Testis (tissue), 3 donors: ENCODE measurements around the gene RNF149. TPM values are rescaled to one million over a fixed set of nuclear protein-coding genes. Genes with fewer than 3 reads are reported as not detected.
A peak's percentile ranks its signal among the peaks of the same experiment; 100 is the strongest.
"Not testable (repeated sequence)": the region's sequence is repeated elsewhere in the genome, so short reads cannot be mapped to it uniquely, and the experiment has no call there.

Source experiments
- DNase-seq: peaks from one replicate; pipeline ENCODE4 v3.0.0-alpha.2; 2019
- H3K27ac ChIP-seq, 2 donors: fragments of 200-600 bp; sonication (generic); one replicate each; pipeline ENCODE4 v1.5.1; 2019
- H3K27me3 ChIP-seq: fragments of 200-600 bp; sonication (generic); one replicate; pipeline ENCODE4 v1.5.1; 2019
- H3K36me3 ChIP-seq: fragments of 200-600 bp; sonication (generic); one replicate; pipeline ENCODE4 v1.5.1; 2017; ENCODE audit warnings: low read depth; ENCODE audit errors: missing control alignments
- H3K4me1 ChIP-seq: fragments of 200-600 bp; sonication (generic); one replicate; pipeline ENCODE4 v1.5.1; 2019
- H3K4me3 ChIP-seq, 2 donors: fragments of 200-600 bp; sonication (generic); one replicate each; pipeline ENCODE4 v1.5.1; 2017 to 2019
- H3K9me3 ChIP-seq: fragments of 200-600 bp; sonication (generic); one replicate; pipeline ENCODE4 v1.5.1; 2017
- POLR2A ChIP-seq: fragments of 450-650 bp; IDR thresholded peaks from one replicate; pipeline ENCODE4 v1.6.1; 2017; ENCODE audit warnings: antibody characterized with exemption, mild to moderate bottlenecking, moderate library complexity
- WGBS, 2 donors: methylation state at CpG; one replicate each; pipeline ENCODE4 v1.1.5; 2018; 5-methylcytosine and 5-hydroxymethylcytosine counted together
- intact Hi-C: fragments of 100-400 bp; cut with DNase I; formaldehyde crosslinking; loops from one replicate; pipeline ENCODE4 v1.15.1; 2023; ENCODE audit warnings: low total_unique reads
- polyA plus RNA-seq: library from polyadenylated mRNA; stranded (reverse); fragments of 350-450 nt; fragmentation: Illumina TruSeq; extraction: RNeasy Lipid Tissue Mini Kit (QIAGEN cat#74804); gene quantifications from one replicate; pipeline ENCODE4 v1.2.3, GENCODE V29; 2014; ENCODE audit warnings: low read depth, low replicate concordance; ENCODE audit not compliant: insufficient read depth
- total RNA-seq, 2 donors: library from RNA; depleted of rRNA; stranded (reverse); fragments of >200 nt; gene quantifications; one replicate each; pipeline ENCODE4 v1.2.3, GENCODE V29; 2016
- TF ChIP-seq, protein P1 (sequence below), 3 experiments: fragments of 450-650 bp in 2 of 3; fragments of 200-600 bp in 1 of 3; sonication (generic) in 1 of 3; IDR thresholded peaks; one replicate each; pipeline ENCODE4 v1.5.1; 2016 to 2019; ENCODE audit warnings: antibody characterized with exemption in 3 of 3, mild to moderate bottlenecking in 2 of 3, moderate library complexity in 1 of 3

RNF149 gene
- total and polyA plus RNA-seq, 3 donors from 2014 or later = 58.0 to 107 (median 95.0) TPM

DNA sequence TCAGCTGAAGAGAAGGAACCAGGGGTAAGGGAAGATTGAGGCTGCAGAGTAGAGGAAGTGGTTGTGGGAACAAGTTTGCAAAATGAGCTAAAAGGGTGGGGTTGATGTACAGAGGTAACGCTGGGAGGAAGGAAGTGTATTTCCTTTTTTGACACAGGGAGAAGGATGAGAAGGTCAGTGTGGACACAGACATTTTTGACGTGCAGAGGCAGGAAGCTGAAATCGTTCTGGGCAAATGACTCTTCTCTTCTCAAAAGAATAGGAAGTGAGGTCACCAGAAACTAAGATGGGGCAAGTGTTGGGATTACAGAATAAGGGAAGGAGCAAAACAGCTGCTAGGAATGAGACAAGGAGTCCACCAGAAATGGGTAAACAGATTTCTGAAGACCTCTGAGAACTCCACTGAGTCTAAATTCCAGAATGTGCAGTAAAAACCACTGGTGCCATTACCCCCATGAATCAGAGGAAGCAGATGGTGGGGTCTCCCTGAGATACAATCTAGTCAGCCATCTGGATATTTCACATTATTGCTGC is 20.0 kb upstream of the RNF149 start:
- Histone ChIP-seq H3K27ac (no peak overlapping the region), H3K36me3 (no peaks in the 10 kb centered on the region), H3K27me3 (no peaks in the 10 kb centered on the region), H3K4me1 (peaks cover 3% of the 10 kb centered on the region), H3K9me3 (no peaks in the 10 kb centered on the region), H3K4me3 (no peak overlapping the region)
- TF ChIP-seq, protein P1, sequence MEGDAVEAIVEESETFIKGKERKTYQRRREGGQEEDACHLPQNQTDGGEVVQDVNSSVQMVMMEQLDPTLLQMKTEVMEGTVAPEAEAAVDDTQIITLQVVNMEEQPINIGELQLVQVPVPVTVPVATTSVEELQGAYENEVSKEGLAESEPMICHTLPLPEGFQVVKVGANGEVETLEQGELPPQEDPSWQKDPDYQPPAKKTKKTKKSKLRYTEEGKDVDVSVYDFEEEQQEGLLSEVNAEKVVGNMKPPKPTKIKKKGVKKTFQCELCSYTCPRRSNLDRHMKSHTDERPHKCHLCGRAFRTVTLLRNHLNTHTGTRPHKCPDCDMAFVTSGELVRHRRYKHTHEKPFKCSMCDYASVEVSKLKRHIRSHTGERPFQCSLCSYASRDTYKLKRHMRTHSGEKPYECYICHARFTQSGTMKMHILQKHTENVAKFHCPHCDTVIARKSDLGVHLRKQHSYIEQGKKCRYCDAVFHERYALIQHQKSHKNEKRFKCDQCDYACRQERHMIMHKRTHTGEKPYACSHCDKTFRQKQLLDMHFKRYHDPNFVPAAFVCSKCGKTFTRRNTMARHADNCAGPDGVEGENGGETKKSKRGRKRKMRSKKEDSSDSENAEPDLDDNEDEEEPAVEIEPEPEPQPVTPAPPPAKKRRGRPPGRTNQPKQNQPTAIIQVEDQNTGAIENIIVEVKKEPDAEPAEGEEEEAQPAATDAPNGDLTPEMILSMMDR (IDR thresholded peaks at IDR 0.05) = no peak
- no peak for TF ChIP-seq POLR2A
- no peak for DNase-seq
- 55 to 67% methylated on average over 3 of the region's 3 CpGs for WGBS, 2 donors
- intact Hi-C loops = no loop called here

DNA sequence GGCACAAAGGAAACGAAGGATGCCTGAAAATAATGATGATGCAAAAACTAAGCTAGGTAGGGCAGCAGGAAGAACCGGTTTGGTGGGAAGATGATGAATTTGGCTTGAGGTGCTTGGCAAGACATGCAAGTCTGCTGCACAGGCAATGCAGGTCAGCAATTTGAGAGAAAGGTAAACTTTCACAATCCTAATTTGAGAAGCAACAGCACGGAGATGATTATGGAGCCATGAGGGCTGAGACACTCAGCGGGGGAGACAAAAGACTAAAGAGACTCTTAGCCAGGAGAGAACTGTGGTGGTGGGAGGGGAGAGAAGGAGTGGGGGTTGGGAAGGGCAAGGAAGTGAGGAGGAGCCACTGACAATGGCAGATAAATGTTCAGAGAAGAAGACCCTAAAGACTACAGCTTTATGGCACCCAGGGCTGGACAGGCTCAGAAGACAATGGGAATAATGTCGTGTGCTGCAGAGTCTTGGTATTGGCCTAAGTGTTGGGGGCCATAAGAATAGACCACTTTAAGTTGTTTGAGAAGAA is 19.4 kb upstream of the RNF149 start:
- H3K4me3 ChIP-seq = no peak overlapping the region
- DNase-seq = no peak
- H3K36me3 ChIP-seq = no peaks in the 10 kb centered on the region
- WGBS, 2 donors = 70 to 73% methylated on average over 5 of the region's 5 CpGs
- H3K4me1 ChIP-seq = peaks cover 3% of the 10 kb centered on the region
- H3K27ac ChIP-seq = peak overlapping the region in 1 of 2 donors; percentile 4
- TF ChIP-seq POLR2A = no peak
- TF ChIP-seq, protein P1 (IDR thresholded peaks at IDR 0.05) = no peak
- no peaks in the 10 kb centered on the region for H3K9me3 ChIP-seq
- intact Hi-C loops = no loop called here
- H3K27me3 ChIP-seq = no peaks in the 10 kb centered on the region

DNA sequence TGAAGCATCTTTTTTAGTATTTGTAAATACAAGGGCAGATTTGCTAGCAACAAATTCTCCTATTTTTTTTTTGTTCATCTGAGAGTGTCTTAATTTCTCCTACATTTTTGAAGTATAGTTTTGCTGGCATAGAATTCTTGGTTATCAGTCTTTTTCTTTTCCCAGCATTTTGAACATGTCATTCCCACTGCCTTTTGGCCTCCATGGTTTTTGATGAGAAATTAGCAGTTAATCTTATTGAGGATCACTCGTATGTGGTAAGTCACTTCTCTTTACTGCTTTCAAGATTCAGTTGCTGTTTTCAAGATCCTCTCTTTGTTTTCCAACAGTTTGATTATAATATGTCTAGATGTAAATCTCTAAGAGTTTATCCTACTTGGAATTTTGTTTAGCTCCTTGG is 16.9 kb upstream of the RNF149 start:
- no peak overlapping the region for H3K4me3 ChIP-seq
- intact Hi-C loops = no loop called here
- 81 to 92% methylated on average over 1 of the region's 1 CpG for WGBS, 2 donors

DNA sequence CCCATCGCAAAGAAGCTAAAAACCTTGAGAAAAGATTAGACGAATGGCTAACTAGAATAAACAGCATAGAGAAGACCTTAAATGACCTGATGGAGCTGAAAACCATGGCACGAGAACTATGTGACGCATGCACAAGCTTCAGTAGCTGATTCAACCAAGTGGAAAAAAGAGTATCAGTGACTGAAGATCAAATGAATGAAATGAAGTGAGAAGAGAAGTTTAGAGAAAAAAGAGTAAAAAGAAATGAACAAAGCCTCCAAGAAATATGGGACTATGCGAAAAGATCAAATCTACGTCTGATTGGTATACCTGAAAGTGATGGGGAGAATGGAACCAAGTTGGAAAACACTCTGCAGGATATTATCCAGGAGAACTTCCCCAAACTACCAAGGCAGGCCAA is 8.1 kb upstream of the RNF149 start:
- H3K4me1 ChIP-seq, intact Hi-C loops, H3K9me3 ChIP-seq, H3K27me3 ChIP-seq, DNase-seq, H3K4me3 ChIP-seq, H3K27ac ChIP-seq, H3K36me3 ChIP-seq: not testable (repeated sequence)
- 87 to 89% methylated on average over 6 of the region's 6 CpGs for WGBS, 2 donors

More for the DNA sequence above, 16.9 kb upstream of the RNF149 start:
- no peaks in the 10 kb centered on the region for H3K9me3 ChIP-seq
- no peak for TF ChIP-seq POLR2A
- TF ChIP-seq, protein P1 (IDR thresholded peaks at IDR 0.05) = no peak
- no peaks in the 10 kb centered on the region for H3K36me3 ChIP-seq
- H3K27me3 ChIP-seq = no peaks in the 10 kb centered on the region
- peaks cover 3% of the 10 kb centered on the region for H3K4me1 ChIP-seq
- H3K27ac ChIP-seq = no peak overlapping the region
- DNase-seq = no peak

DNA sequence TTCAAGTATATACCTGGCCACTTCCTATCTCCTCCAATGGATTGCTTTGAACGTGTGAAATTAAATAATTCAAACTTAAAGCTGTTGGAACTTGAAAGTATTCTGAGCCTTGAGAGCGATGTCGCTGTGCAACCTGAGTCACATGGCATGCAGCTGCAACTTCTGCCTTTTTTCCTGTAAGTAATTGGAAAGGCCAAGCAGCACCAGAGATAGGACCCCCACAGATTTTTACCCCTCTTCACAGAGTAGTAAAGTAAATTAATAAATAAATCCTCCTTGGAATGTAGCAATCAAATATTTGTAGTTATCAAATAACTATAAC is 3.2 kb upstream of the RNF149 start:
- no peak overlapping the region for H3K4me3 ChIP-seq
- DNase-seq = no peak
- no peaks in the 10 kb centered on the region for H3K9me3 ChIP-seq
- 72 to 76% methylated on average over 3 of the region's 3 CpGs for WGBS, 2 donors
- intact Hi-C loops = no loop called here
- no peaks in the 10 kb centered on the region for H3K36me3 ChIP-seq
- TF ChIP-seq, protein P1 (IDR thresholded peaks at IDR 0.05) = no peak
- no peak for TF ChIP-seq POLR2A
- H3K27me3 ChIP-seq = no peaks in the 10 kb centered on the region
- H3K4me1 ChIP-seq = no peaks in the 10 kb centered on the region
- H3K27ac ChIP-seq = no peak overlapping the region
